Left ventricle myocardium inferior (tissue), 1 donor: ENCODE results near the gene OR9I1. TPM values are rescaled to one million over a fixed set of nuclear protein-coding genes. Genes with fewer than 3 reads are reported as not detected.

Experiments used
- DNase-seq: peaks from one replicate; pipeline ENCODE4 v3.0.0-alpha.2; 2020
- H3K27ac ChIP-seq: fragments of 200-600 bp; replicated peaks from 2 replicates; pipeline ENCODE4 v1.8.0; 2021
- H3K27me3 ChIP-seq: fragments of 200-600 bp; 2 replicates; pipeline ENCODE4 v1.8.0; 2021; ENCODE audit warnings: low read depth
- H3K36me3 ChIP-seq: fragments of 200-600 bp; 2 replicates; pipeline ENCODE4 v1.8.0; 2021
- H3K4me1 ChIP-seq: fragments of 200-600 bp; 2 replicates; pipeline ENCODE4 v1.8.0; 2021
- H3K4me3 ChIP-seq: fragments of 200-600 bp; 2 replicates; pipeline ENCODE4 v1.8.0; 2021; ENCODE audit warnings: mild to moderate bottlenecking, moderate library complexity
- H3K9me3 ChIP-seq: fragments of 200-600 bp; replicated peaks from 2 replicates; pipeline ENCODE4 v1.8.0; 2021
- intact Hi-C: fragments of 100-400 bp; cut with micrococcal nuclease; formaldehyde crosslinking; loops from one replicate; pipeline ENCODE4 v1.11.0; 2022
- long read RNA-seq: library from polyadenylated mRNA; unstranded; transcript quantifications from one replicate; pipeline ENCODE4 v2.0.0, GENCODE V29; 2021
- total RNA-seq: library from RNA; stranded (reverse); fragmentation: NEBNext Ultra II Directional; extraction: Animal tissue kit (Norgen Biotek cat#: 25700); gene quantifications from one replicate; pipeline ENCODE4 v1.2.1, GENCODE V29; 2021
- TF ChIP-seq, protein P1 (sequence below): fragments of 200-600 bp; IDR thresholded peaks from 2 replicates; pipeline ENCODE4 v1.8.0; 2021; ENCODE audit warnings: antibody characterized with exemption, mild to moderate bottlenecking, borderline replicate concordance
- donor health status: DM: no; HTN: yes; CAD: no; lungs with severe emphysema.

OR9I1 gene, protein sequence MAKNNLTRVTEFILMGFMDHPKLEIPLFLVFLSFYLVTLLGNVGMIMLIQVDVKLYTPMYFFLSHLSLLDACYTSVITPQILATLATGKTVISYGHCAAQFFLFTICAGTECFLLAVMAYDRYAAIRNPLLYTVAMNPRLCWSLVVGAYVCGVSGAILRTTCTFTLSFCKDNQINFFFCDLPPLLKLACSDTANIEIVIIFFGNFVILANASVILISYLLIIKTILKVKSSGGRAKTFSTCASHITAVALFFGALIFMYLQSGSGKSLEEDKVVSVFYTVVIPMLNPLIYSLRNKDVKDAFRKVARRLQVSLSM
- total RNA-seq, result not detected
- long read RNA-seq, result 0 reads

- no peak within 1 kb of the TSS for H3K27ac ChIP-seq
- DNase-seq, result no peak
- intact Hi-C loops, result no loop called here
- H3K9me3 ChIP-seq, result no peaks in the 10 kb centered on the region
- no peaks in the 10 kb centered on the region for H3K4me1 ChIP-seq
- TF ChIP-seq, protein P1, sequence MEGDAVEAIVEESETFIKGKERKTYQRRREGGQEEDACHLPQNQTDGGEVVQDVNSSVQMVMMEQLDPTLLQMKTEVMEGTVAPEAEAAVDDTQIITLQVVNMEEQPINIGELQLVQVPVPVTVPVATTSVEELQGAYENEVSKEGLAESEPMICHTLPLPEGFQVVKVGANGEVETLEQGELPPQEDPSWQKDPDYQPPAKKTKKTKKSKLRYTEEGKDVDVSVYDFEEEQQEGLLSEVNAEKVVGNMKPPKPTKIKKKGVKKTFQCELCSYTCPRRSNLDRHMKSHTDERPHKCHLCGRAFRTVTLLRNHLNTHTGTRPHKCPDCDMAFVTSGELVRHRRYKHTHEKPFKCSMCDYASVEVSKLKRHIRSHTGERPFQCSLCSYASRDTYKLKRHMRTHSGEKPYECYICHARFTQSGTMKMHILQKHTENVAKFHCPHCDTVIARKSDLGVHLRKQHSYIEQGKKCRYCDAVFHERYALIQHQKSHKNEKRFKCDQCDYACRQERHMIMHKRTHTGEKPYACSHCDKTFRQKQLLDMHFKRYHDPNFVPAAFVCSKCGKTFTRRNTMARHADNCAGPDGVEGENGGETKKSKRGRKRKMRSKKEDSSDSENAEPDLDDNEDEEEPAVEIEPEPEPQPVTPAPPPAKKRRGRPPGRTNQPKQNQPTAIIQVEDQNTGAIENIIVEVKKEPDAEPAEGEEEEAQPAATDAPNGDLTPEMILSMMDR, result no peak
- no peaks in the 10 kb centered on the region for H3K36me3 ChIP-seq
- no peak within 1 kb of the TSS for H3K4me3 ChIP-seq
- no peaks in the 10 kb centered on the region for H3K27me3 ChIP-seq
Measured at GRCh38 chr11:58125469-58125868, at the start of gene OR9I1. TSS of gene OR9I1 (minus strand) at chr11:58125530. CDS start at chr11:58119444, 6,086 bp downstream.

DNA sequence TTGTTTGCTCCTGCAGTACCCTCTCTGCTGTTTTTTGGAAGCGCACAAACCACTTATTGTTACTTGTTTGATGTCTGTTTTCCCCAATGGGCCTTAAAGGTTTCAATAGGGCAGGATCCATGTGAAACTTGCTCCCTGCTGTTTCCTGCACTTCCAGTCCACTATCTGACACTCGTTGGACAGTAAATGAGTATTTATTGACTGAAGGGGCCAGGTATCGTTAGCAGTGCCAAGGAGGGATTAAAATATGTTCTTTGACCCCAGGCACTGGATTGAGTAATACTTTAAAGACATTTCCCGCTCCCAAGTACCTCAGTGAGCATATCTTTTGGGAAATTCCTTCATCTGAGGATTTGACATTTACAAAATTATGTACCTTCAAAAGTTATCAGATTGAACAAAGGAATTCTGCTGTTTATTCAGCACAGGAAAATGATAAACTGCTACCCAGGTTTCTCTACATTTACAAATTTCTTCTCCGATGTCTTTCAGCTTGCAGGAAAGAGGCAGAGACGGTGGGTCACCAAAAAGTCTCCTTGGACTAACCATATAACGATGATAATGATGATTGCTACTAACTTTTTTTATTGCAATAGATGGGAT, 40.3 kb upstream of the OR9I1 start:
- TF ChIP-seq, protein P1, result no peak
- no peak for DNase-seq
- intact Hi-C loops, result no loop called here
- Histone ChIP-seq H3K27ac (no peak overlapping the region), H3K36me3 (no peaks in the 10 kb centered on the region), H3K27me3 (no peaks in the 10 kb centered on the region), H3K9me3 (no peaks in the 10 kb centered on the region), H3K4me1 (no peaks in the 10 kb centered on the region), H3K4me3 (no peak overlapping the region)

DNA sequence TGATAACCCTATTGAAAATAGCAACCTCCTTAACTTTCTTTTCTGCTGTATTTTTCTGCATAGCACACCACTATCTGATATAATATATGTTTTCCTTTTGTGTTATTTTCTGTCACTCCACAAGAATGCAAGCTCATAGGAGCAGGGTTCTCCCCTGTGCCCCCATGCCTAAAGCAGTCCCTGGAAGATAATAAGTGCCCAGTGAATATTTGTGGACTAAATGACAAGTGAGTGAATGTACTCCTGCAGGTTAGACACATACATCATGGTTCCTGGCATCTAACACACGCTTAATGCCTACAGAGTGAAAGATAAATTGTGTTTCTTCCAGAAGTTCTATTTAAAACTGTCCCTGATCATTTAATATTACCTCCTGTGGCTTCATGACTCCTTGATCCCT, 39.7 kb upstream of the OR9I1 start:
- Histone ChIP-seq H3K27me3 (no peaks in the 10 kb centered on the region), H3K36me3 (no peaks in the 10 kb centered on the region), H3K4me1 (no peaks in the 10 kb centered on the region), H3K4me3 (no peak overlapping the region), H3K27ac (no peak overlapping the region), H3K9me3 (peaks cover 1% of the 10 kb centered on the region)
- TF ChIP-seq, protein P1, result no peak
- DNase-seq, result no peak
- intact Hi-C loops, result no loop called here

DNA sequence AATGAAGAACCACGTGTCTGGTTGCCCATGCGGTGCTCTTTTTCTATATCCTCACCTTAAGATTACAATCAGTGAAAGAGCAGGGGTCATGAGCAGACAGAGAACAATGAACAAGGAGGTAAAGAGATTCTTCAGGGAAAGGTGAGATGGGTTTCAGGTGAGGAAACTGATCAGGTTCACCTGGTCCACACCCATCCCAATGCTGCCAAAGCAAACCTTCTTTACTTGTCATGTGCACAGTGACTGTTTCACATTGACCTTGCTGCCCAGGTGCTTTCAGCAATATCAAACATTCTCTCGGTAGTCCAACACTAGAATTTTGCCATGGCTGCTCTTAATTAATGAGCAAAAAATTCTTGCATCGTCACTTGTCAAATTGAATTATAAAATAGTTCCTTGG, 39.1 kb upstream of the OR9I1 start:
- Histone ChIP-seq H3K4me1 (no peaks in the 10 kb centered on the region), H3K9me3 (peaks cover 4% of the 10 kb centered on the region), H3K27me3 (no peaks in the 10 kb centered on the region), H3K36me3 (no peaks in the 10 kb centered on the region), H3K4me3 (no peak overlapping the region), H3K27ac (no peak overlapping the region)
- intact Hi-C loops, result no loop called here
- DNase-seq, result no peak
- TF ChIP-seq, protein P1, result no peak

DNA sequence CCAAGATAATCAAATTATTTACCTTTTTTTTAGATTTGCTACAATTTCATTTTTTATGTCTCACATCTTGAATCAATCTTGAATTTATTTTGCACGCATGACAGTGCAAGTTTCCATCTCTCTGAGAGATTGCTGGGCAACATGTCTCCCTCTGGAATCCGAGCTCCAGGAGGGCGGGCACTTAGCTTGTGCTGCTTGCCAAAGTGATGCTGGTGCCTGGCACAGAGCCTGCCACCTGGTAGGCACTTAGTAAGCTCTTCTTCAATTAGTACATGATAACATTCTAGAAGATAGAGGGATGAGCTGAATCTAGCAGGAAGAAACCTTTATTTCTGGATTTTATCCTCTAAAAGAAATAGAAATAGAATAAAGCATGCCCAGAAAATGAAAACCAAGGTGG, 27.5 kb upstream of the OR9I1 start:
- DNase-seq, result no peak
- Histone ChIP-seq H3K27me3 (no peaks in the 10 kb centered on the region), H3K4me1 (no peaks in the 10 kb centered on the region), H3K4me3 (no peak overlapping the region), H3K36me3 (no peaks in the 10 kb centered on the region), H3K27ac (no peak overlapping the region), H3K9me3 (no peaks in the 10 kb centered on the region)
- TF ChIP-seq, protein P1, result no peak
- intact Hi-C loops, result no loop called here
